CD4-positive, alpha-beta T cell treated with Interleukin-1 beta for 1 hour (primary cell): ENCODE results near the gene RIOK3.
A peak's percentile ranks its signal among the peaks of the same experiment; 100 is the strongest.
"Not testable (repeated sequence)": the region's sequence is repeated elsewhere in the genome, so short reads cannot be mapped to it uniquely, and the experiment has no call there.

Source experiments
- DNase-seq, 2 donors: peaks; one replicate each; pipeline ENCODE4 v3.0.0-alpha.2; 2020 to 2022

RIOK3 gene

DNA sequence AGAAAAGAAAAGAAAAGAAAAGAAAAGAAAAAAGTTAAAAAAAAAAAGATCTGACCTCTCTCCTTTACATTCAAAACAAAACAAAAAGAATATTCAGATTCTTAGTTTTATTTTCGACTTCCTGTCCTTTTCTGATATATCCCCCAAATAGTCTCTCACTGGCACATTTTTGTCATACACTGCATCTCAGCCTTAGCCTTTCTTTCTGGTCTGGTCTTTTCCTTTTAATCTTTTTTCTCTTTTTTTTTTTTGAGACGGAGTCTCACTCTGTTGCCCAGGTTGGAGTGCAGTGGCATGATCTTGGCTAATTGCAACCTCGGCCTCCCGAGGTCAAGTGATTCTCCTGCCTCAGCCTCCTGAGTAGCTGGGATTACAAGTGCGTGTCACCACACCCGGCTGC is 1.6 kb upstream of the RIOK3 start:
- no peak for DNase-seq

DNA sequence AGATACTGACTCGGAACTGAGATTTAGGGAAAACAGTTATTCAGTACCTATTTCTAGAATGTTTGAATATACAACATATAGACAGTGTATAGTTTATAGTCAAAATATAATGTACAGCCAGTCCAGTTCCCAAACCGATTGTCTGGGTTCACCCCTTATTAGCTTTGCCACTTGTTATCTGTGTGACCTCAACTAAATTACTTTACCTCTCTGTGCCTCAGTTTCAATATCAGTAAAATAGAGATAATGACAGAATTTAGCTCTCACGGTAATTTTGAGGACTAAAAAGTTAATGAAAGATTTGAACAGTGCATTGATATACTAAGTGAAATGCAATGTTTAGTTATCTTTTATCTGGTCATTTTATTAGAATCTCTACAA is 750 bp upstream of the RIOK3 start:
- no peak for DNase-seq

DNA sequence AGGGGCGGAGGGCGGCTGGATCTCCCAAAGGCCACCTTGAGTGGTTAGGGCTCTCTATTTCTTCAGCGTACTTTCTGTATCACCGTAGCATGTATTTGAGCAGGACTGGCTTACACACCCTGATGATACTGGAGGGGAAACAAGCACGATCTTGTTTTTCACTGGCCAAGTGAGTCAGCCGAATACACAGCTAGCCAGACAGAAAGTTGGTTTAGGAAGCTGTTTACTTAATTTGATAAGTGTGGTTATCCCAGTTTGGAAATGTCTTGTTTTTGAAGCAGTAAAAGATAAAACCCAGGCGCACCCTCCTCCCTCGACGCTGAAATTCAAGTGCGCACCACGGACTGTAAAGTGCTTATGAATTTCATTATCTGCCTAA is 582 bp downstream of the RIOK3 start:
- DNase-seq = peak; percentile 3 to 24

DNA sequence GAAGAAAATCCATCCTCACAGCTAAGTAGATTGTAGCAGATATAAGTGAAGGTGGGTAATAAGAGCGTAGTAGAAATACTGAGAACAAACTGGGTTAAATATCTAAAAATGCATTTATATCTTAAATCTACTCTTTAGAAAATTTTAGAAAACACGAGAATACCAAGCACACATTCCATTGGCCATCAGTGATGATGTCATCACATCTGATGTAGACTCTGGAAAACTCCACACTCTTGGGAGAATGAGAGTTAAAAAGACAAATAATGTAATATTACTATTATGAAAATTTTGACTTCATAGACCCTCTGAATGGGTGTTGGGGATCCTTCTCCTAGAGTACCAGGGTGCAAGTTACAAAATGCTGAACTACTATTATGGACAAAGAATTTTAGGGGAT is 3.7 kb downstream of the RIOK3 start:
- DNase-seq = no peak

DNA sequence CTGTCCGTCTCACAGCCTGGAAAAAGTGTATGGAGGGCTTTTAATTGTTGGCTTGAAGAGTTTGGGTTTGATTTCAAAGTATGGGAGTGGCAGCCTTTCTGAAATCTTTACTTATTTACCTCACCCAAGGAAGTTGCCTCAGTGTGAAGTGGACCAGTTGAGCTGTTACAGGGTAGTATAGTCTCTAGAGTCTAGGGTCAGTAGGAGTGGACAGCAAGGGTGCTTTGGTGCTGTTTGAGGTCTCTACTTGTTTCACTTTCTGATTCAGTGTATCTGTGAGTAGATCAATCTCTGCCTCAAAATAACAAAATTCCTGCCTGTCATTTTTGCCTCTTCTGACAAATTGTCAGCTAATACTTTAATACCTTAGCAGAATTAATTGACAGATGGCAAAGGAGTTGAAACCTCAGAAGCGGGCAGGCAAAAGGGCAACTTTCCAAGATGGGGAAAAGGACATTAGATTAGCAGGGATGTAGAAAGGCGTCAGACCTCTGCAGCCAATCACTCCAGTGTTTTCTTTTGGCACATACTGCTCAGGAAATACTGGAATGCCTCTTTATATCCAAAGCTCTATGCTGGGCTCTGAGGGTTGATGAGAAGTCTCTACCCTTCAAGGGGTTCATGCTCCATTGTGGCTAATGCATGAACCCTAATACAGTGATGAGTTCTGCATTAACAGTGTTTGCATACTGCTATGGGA is 5.9 kb downstream of the RIOK3 start:
- DNase-seq = no peak

- DNase-seq = no peak
These were observed 6.4 kb downstream of the RIOK3 start for GRCh38 chr18:23459530-23459921.

- no peak for DNase-seq
These were observed 7.5 kb downstream of the RIOK3 start for GRCh38 chr18:23460285-23461273.

DNA sequence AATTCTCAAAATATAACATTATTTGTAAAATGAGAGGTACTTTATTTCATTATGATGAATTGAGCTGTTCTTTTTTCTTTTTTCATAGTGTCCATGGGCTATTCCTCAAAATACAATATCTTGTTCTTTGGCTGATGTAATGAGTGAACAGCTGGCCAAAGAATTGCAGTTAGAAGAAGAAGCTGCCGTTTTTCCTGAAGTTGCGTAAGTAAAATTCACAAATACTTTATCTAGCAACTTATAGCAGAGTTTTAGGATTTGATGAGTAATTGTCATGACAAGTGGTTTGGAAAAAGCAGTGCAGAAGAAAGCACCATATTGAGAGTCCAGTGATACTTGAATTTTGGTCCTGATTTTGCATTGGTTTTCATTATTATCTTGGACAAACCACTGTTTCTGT is 9.8 kb downstream of the RIOK3 start:
- no peak for DNase-seq

DNA sequence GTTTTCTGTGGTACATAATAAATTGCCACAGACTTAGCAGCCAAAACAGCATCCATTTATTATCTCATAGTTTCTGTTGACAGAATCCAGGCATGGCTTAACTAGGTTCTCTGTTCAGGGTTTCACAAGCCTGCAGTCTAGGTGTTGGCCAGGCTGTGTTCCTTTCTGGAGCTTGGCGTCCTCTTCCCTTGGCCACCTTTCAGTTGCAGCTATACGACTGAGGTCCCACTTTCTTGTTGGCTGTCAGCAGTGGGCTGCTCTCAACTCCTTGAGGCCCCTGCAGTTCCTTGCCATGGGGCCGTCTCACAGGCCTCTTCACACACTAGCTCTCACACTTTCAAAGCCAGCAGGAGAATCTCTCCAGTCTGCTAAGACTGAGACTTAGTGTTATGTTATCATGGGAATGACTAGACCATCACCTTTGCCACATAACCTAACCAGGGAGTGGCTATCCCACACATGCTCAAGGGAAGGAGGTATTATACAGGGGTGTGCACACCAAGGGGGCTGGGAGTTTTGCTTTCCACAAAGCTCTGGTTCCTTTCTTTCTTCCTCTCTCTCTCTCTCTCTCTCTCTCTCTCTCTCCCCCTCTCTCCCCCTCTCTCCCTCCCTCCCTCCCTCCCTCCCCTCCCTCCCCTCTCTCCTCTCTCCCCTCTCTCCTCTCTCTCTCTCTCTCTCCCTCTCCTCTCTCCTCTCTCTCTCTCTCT is 15.8 kb downstream of the RIOK3 start:
- DNase-seq = no peak

GRCh38 chr18:23470620-23471387 is 17.7 kb downstream of the RIOK3 start:
- DNase-seq = no peak

DNA sequence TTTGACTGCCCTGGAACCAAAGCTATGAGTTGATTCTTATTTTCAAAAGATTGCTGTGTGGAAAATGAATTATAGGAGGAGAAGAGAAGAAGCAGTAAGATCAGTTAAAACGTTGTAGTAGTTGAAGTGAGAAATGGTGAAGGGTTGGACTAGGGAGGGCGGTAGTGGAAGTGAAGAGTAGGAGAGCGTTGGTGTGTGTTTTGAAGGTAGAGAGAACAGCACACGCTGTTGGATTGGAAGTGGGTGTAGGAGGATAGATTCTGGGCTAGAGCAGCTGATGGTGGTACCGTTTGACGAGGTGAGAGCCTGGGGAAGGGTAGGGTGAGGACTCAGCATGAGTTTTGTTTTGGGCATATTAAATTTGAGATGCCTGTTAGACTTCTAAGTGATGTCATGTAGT is 18.4 kb downstream of the RIOK3 start:
- DNase-seq = no peak

GRCh38 chr18:23479829-23480505 is 26.9 kb downstream of the RIOK3 start:
- no peak for DNase-seq

DNA sequence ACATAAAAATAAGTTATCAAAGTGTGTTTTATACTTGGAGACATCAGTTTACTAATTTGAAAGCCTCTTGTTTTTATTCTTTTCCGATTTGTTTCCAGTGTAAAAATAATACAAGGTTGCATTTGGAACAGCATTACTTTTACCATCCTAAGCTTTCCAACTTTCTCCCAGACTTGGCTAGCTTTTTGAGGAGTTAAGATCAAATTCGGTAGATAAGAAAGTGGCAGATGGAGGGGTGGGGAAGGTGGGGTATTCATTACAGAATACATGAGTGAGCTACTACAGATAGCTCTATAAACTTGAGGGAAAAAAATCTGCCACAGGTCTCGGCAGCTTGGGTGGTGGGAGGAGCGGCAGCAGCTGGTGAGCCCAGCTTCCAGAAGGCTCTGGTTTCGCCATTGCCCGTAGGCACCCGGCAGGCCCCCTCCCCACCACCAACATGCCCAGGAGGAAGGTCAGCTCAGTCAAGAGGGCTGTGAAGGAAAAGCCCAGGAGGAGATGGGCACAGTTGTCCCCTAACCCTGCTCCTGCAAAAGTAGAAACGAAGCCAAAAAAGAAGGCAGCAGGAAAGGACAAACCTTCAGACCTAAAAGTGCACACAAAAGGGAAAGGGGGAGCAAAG is 31.6 kb downstream of the RIOK3 start:
- DNase-seq = no peak

GRCh38 chr18:23485386-23485785 is 32.3 kb downstream of the RIOK3 start:
- DNase-seq = no peak

DNA sequence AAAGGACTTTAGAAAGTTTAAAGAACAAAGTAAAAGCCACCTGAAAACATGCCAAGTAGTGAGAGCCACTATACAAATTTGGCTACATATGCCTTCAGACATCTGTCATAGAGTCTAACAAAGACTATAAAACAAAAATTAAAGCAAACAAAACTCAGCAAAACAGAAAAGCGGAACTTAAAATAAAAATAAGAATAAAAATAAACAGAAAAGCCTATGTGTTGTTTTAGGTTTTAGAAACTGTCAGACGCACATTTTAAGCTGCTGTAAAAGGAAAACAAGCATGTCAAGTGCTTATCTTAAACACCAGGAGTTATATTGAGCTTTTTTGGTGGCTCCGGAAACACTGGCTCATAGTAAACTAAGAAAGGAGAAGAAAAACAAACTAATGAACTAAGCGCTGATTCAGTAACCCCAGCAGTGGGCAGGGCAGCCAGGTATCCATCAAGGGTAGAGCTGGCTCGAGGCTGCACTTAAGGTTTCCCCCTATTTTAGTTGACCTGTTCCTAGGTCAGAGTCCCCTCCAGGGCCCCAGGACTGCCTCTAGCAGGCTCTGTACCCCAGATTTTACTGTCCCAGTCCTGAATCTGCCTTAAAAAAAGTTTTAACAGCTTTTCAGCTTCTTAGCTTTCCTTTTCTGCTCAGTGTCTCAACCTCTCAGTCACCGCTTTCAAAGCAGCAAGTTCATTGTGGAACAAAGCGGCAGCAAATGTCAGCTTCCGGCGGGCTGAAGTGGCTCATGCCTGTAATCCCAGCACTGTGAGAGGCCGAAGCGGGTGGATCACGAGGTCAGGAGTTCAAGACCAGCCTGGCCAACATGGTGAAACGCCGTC is 34.9 kb downstream of the RIOK3 start:
- DNase-seq = peak; percentile 42 to 61

GRCh38 chr18:23489586-23489985 is 36.5 kb downstream of the RIOK3 start:
- not testable (repeated sequence) for DNase-seq

- DNase-seq = no peak
These were observed 40.6 kb downstream of the RIOK3 start for GRCh38 chr18:23493654-23494053.

DNA sequence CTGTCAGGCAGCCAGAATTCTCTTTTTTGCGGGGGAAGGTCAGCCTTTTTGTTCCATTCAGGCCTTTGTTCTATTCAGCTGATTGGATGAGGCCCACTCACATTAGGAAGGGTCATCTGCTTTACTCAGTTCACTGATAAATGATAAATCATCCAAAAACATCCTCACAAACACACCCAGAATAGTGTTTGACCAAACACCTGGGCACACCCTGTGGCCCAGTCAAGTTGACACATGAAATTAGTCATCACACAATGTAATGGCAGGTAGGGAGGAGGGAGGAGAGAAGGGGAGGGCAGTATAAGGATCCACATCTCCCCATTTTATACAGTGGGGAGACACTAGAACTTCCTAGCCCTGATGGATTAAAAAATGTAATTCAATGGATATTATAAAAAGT is 41.9 kb downstream of the RIOK3 start:
- DNase-seq = no peak

GRCh38 chr18:23495723-23496440 is 42.8 kb downstream of the RIOK3 start:
- no peak for DNase-seq

DNA sequence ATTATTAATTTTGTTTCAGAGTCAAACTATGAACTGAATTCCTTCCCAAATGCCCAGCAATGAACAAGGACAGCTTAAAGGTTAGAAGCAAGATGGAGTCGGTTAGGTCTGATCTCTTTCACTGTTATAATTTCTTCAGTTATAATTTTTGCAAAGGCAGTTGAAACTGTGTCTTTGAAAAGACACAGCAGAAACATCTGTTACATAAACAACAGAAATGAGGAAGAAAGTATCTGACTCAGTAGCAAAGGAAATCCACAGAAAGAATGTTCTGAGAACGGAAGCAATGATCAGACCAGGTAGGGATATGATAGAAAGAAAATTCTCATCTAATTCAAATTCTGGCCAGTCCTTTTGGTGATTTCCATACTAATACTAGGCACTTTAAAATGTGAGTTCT is 45.0 kb downstream of the RIOK3 start:
- no peak for DNase-seq
